IMR-90 (cell line): ENCODE results near the gene MASP2.
"Not testable (repeated sequence)": the region's sequence is repeated elsewhere in the genome, so short reads cannot be mapped to it uniquely, and the experiment has no call there.

Source experiments
- CEBPB ChIP-seq: IDR thresholded peaks from 2 replicates; pipeline ENCODE4 v1.6.1; 2012; ENCODE audit warnings: low read depth, low read length, improper control_type of control experiment
- RFX5 ChIP-seq: IDR thresholded peaks from 2 replicates; pipeline ENCODE4 v1.8.0; 2012; ENCODE audit warnings: low read depth, mild to moderate bottlenecking, low read length, moderate library complexity
- SMC3 ChIP-seq: fragments of 150-350 bp; IDR thresholded peaks from 2 replicates; pipeline ENCODE4 v1.6.1; 2016; ENCODE audit warnings: low read depth, mild to moderate bottlenecking, antibody characterized with exemption, low read length, moderate library complexity
- TF ChIP-seq, protein P1 (sequence below): conservative IDR thresholded peaks from 2 replicates; pipeline ENCODE4 v1.5.1; 2012; ENCODE audit warnings: mild to moderate bottlenecking, low read depth, low read length, improper control_type of control experiment
- TF ChIP-seq, protein P2 (sequence below): fragments of 150-350 bp; IDR thresholded peaks from 2 replicates; pipeline ENCODE4 v1.6.1; 2016; ENCODE audit warnings: low read depth, mild to moderate bottlenecking, low read length, moderate library complexity, borderline replicate concordance

DNA sequence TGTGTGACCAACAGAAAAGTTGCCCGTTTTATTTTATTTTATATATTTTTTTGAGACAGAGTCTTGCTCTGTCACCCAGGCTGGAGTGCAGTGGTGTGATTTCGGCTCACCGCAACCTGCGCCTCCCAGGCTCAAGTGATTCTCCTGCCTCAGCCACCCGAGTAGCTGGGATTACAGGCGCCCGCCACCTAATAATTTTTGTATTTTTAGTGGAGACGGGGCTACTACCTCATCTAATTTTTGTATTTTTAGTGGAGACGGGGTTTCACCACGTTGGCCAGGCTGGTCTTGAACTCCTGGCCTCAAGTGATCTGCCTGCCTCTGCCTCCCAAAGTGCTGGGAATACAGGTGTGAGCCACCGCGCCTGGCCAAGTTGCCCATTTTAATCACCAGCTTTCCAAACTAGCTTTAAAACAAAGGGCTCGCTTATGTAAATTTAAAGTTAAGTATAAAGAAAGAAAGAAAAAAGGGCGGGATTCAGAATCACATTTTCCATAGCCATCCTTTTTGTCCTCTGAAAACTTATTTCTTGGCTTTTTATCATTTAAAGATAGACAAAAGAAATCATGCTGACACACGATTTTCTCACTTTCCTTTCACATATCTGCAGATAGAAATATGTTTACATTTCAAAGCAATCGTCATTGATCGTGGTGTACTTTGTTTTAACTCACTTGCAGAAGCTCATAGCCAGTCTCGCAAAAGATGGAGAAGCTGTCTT lies 9.9 kb downstream of the MASP2 start:
- not testable (repeated sequence) for TF ChIP-seq SMC3, CEBPB, RFX5
- TF ChIP-seq, protein P1, sequence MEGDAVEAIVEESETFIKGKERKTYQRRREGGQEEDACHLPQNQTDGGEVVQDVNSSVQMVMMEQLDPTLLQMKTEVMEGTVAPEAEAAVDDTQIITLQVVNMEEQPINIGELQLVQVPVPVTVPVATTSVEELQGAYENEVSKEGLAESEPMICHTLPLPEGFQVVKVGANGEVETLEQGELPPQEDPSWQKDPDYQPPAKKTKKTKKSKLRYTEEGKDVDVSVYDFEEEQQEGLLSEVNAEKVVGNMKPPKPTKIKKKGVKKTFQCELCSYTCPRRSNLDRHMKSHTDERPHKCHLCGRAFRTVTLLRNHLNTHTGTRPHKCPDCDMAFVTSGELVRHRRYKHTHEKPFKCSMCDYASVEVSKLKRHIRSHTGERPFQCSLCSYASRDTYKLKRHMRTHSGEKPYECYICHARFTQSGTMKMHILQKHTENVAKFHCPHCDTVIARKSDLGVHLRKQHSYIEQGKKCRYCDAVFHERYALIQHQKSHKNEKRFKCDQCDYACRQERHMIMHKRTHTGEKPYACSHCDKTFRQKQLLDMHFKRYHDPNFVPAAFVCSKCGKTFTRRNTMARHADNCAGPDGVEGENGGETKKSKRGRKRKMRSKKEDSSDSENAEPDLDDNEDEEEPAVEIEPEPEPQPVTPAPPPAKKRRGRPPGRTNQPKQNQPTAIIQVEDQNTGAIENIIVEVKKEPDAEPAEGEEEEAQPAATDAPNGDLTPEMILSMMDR = not testable (repeated sequence)
- TF ChIP-seq, protein P2, sequence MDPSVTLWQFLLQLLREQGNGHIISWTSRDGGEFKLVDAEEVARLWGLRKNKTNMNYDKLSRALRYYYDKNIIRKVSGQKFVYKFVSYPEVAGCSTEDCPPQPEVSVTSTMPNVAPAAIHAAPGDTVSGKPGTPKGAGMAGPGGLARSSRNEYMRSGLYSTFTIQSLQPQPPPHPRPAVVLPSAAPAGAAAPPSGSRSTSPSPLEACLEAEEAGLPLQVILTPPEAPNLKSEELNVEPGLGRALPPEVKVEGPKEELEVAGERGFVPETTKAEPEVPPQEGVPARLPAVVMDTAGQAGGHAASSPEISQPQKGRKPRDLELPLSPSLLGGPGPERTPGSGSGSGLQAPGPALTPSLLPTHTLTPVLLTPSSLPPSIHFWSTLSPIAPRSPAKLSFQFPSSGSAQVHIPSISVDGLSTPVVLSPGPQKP = not testable (repeated sequence)
